A549 treated with AZD9567 at 1 μM for 4 hours (cell line): Measurements from ENCODE around the gene DUSP18. TPM values are rescaled to one million over a fixed set of nuclear protein-coding genes. Genes with fewer than 3 reads are reported as not detected.

Source experiments
- total RNA-seq: library from RNA; stranded (reverse); fragments of 200-300 nt; extraction: Qiagen RNA extraction; gene quantifications from 5 replicates; pipeline ENCODE4 v1.2.3, GENCODE V29; 2022; ENCODE audit not compliant: insufficient read depth

Gene DUSP18
- 4.5 to 7.7 TPM (median 5.3 TPM) in 5 replicates for total RNA-seq

GRCh38 chr22:30667494-30668385 lies at the start of gene DUSP18:
TSS of gene DUSP18 (minus strand) at chr22:30667875. CDS start at chr22:30664003, 3,872 bp downstream.

GRCh38 chr22:30694640-30695350 lies 27.1 kb upstream of the DUSP18 start, which contains the start of gene OSBP2:
TSS of gene OSBP2 (plus strand) at chr22:30694874. CDS start at chr22:30694910, 36 bp downstream.

GRCh38 chr22:30635273-30636225 lies 32.1 kb downstream of the DUSP18 start, which contains the start of gene SLC35E4:
TSS of gene SLC35E4 (plus strand) at chr22:30635781. CDS start at chr22:30636451, 670 bp downstream.

Other genes with a start within 250 kb of the DUSP18 start
- gene MTFP1, start 242.1 kb downstream of the DUSP18 start, total RNA-seq, result 64.8 to 68.9 TPM (median 67.0 TPM) in 5 replicates
- gene SEC14L3, start 195.9 kb downstream of the DUSP18 start, total RNA-seq, result not detected in 5 replicates
- 4.9 to 6.1 TPM (median 5.5 TPM) in 5 replicates for gene SEC14L4, start 162.2 kb downstream of the DUSP18 start, total RNA-seq
- gene SEC14L6, start 121.1 kb downstream of the DUSP18 start, total RNA-seq, result not detected in 5 replicates
- gene GAL3ST1, start 93.2 kb downstream of the DUSP18 start, total RNA-seq, result 6.2 to 8.1 TPM (median 7.0 TPM) in 5 replicates
- gene PES1, start 76.0 kb downstream of the DUSP18 start, total RNA-seq, result 100 to 140 TPM (median 106 TPM) in 5 replicates
- 4.1 to 5.1 TPM (median 4.5 TPM) in 5 replicates for gene TCN2, start 60.7 kb downstream of the DUSP18 start, total RNA-seq
- 5.3 to 7.7 TPM (median 7.1 TPM) in 5 replicates for gene SLC35E4, start 32.1 kb downstream of the DUSP18 start, total RNA-seq
- gene OSBP2, start 27.0 kb upstream of the DUSP18 start, total RNA-seq, result 5.3 to 9.5 TPM (median 8.5 TPM) in 5 replicates